ENCODE results near the gene C22orf39. TPM values are rescaled to one million over a fixed set of nuclear protein-coding genes. Genes with fewer than 3 reads are reported as not detected.

Gene C22orf39
- total RNA-seq, 1 donor from 2014 or later, result 76.2 TPM

GRCh38 chr22:19422440-19423301 lies 24.8 kb downstream of the C22orf39 start:
- Histone ChIP-seq H3K27me3 (ENCODE audit: low read depth) (no peaks in the 10 kb centered on the region), H3K27ac (replicated peaks) (no peak overlapping the region), H3K4me3 (no peak overlapping the region), H3K9me3 (replicated peaks) (no peaks in the 10 kb centered on the region), H3K4me1 (peaks cover 42% of the 10 kb centered on the region), H3K36me3 (peaks cover 5% of the 10 kb centered on the region)
- no peak for DNase-seq
- intact Hi-C loops (cut with micrococcal nuclease), result no loop called here
- TF ChIP-seq CTCF (IDR thresholded peaks at IDR 0.05; ENCODE audit: borderline replicate concordance), result no peak

- TF ChIP-seq CTCF (IDR thresholded peaks at IDR 0.05; ENCODE audit: borderline replicate concordance), result no peak
- no peak overlapping the region for H3K27ac ChIP-seq (replicated peaks)
Observed at GRCh38 chr22:19420321-19420720, 27.2 kb downstream of the C22orf39 start.

GRCh38 chr22:19419464-19420178 lies 27.9 kb downstream of the C22orf39 start:
- Histone ChIP-seq H3K4me1 (peaks cover 33% of the 10 kb centered on the region), H3K27ac (replicated peaks) (no peak overlapping the region), H3K27me3 (ENCODE audit: low read depth) (no peaks in the 10 kb centered on the region), H3K36me3 (no peaks in the 10 kb centered on the region), H3K4me3 (no peak overlapping the region), H3K9me3 (replicated peaks) (no peaks in the 10 kb centered on the region)
- intact Hi-C loops (cut with micrococcal nuclease), result no loop called here
- no peak for DNase-seq
- no peak for TF ChIP-seq CTCF (IDR thresholded peaks at IDR 0.05; ENCODE audit: borderline replicate concordance)

More at GRCh38 chr22:19420321-19420720, 27.2 kb downstream of the C22orf39 start:
- Histone ChIP-seq H3K9me3 (replicated peaks) (no peaks in the 10 kb centered on the region), H3K4me3 (no peak overlapping the region), H3K36me3 (no peaks in the 10 kb centered on the region), H3K27me3 (ENCODE audit: low read depth) (no peaks in the 10 kb centered on the region), H3K4me1 (peaks cover 31% of the 10 kb centered on the region)
- DNase-seq, result no peak
- intact Hi-C loops (cut with micrococcal nuclease), result no loop called here

- intact Hi-C loops (cut with micrococcal nuclease), result no loop called here
Observed at GRCh38 chr22:19419086-19419463, 28.4 kb downstream of the C22orf39 start.

GRCh38 chr22:19412923-19413322 lies 34.6 kb downstream of the C22orf39 start:
- peaks cover 14% of the 10 kb centered on the region for H3K36me3 ChIP-seq
- no peaks in the 10 kb centered on the region for H3K9me3 ChIP-seq (replicated peaks)
- H3K4me1 ChIP-seq, result peaks cover 49% of the 10 kb centered on the region
- no peak overlapping the region for H3K4me3 ChIP-seq
- intact Hi-C loops (cut with micrococcal nuclease), result no loop called here
- DNase-seq, result no peak
- no peak for TF ChIP-seq CTCF (IDR thresholded peaks at IDR 0.05; ENCODE audit: borderline replicate concordance)
- H3K27ac ChIP-seq (replicated peaks), result no peak overlapping the region
- no peaks in the 10 kb centered on the region for H3K27me3 ChIP-seq (ENCODE audit: low read depth)

More at GRCh38 chr22:19419086-19419463, 28.4 kb downstream of the C22orf39 start:
- no peaks in the 10 kb centered on the region for H3K27me3 ChIP-seq (ENCODE audit: low read depth)
- H3K4me3 ChIP-seq, result no peak overlapping the region
- no peaks in the 10 kb centered on the region for H3K9me3 ChIP-seq (replicated peaks)
- H3K4me1 ChIP-seq, result peaks cover 34% of the 10 kb centered on the region
- no peak for TF ChIP-seq CTCF (IDR thresholded peaks at IDR 0.05; ENCODE audit: borderline replicate concordance)
- no peak overlapping the region for H3K27ac ChIP-seq (replicated peaks)
- H3K36me3 ChIP-seq, result no peaks in the 10 kb centered on the region
- DNase-seq, result no peak

Measured in left ventricle myocardium inferior (tissue), 1 donor.